Tibial nerve (tissue), 3 donors: Measurements from ENCODE around the gene RPL38.

Experiments
- CTCF ChIP-seq, 5 experiments: fragments of 200-600 bp in 3 of 5; fragments of 450-650 bp in 2 of 5; sonication (generic) in 3 of 5; IDR thresholded peaks; one replicate each; pipeline ENCODE4 v1.5.1; 2016 to 2019; ENCODE audit warnings: antibody characterized with exemption in 5 of 5, mild to moderate bottlenecking in 3 of 5, moderate library complexity in 2 of 5
- POLR2A ChIP-seq, 2 donors: fragments of 450-650 bp; IDR thresholded peaks; one replicate each; pipeline ENCODE4 v1.6.1; 2017; ENCODE audit warnings: antibody characterized with exemption in 2 of 2, mild to moderate bottlenecking in 2 of 2, moderate library complexity in 2 of 2

DNA sequence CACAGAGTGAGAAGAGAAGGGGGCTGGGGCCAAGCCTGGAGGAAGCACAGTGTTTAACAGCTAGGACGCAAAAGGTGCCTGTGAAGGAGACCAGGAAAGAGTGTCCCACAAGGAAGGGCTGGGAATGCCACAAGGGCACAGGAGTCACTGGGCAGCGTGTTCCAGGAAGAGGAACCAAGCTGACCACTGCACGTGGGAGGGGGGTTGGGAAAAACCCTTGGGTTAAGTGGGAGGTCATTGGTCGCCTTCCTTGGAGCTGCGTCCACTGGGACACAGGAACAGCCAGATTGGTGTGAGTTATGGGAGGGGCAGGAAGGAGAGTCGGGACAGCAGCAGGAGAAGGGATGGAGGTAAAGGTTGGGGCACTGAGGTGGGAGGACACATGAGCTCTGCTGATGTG is 22.8 kb downstream of the RPL38 start:
- TF ChIP-seq POLR2A (IDR thresholded peaks at IDR 0.05) (no peak), CTCF (IDR thresholded peaks at IDR 0.05) (no peak)
